GM04503 (cell line): ENCODE measurements around the gene DYNLT1.
"Not testable (repeated sequence)": the region's sequence is repeated elsewhere in the genome, so short reads cannot be mapped to it uniquely, and the experiment has no call there.

Experiments used
- DNase-seq: peaks from one replicate; pipeline ENCODE4 v3.0.0-alpha.2; 2012; ENCODE audit warnings: low read depth

The DYNLT1 gene

GRCh38 chr6:158662954-158663624 is 18.5 kb upstream of the DYNLT1 start:
- no peak for DNase-seq

DNA sequence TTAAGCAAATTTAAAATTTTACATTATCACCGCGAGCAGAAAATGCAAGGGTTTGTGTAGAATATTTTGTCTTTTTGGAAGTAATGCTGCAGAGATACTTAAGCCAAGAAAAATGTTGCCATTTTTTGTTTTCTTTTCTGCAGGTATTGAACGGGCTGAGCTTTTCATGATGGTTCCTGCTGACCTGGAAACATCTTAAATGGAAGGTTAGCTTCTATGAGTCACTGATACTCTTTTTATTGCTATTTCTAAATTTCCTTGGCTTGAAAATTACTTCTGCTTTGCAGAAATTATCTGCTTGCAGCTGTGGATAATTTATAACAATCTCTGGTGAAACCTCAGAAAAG is 18.0 kb upstream of the DYNLT1 start:
- no peak for DNase-seq

DNA sequence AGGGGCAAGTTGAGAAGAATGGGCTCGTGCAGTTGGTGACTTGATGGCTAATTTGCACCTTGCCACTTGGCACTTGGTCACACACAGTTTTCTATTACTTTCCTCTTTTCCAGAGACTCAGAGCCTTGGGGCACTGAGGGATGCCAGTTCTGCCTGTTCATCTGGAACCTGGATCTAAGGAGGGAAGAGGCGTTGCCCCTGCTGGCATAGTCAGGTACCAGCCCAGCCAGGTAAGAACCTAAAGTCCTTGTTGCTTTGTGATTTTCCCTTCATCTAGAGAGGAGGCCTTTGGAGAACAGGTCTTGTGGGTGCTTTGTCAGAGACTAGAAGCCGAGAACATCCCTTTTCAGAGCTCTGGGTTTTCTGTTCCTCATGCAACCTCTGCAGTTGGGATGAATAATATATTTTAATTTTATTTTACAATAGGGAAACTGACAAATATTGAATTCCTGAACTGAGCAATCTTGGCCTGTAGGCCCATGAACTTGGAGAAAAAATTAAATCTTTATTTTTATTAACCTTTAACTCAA is 16.7 kb upstream of the DYNLT1 start:
- DNase-seq: no peak

DNA sequence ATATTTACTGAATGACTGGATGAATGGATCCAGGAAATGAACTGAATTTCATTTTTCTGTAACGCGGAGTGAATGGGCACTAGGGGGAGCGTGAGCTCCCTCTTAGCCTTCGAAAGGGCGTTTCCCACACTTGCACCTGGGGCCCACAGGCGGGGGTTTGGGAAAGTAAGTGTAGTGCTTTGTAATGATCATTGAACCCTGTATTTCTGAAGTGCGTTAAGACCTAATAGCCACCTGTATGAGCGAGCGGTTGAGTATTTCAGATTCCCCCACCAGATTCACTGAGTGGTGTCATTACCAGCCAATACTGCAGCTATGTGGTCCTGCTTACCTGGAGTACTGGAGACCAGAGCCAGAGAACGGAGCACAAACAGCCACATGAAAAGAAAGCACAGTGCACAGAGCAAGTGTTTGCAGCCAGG is 15.8 kb upstream of the DYNLT1 start:
- no peak for DNase-seq

DNA sequence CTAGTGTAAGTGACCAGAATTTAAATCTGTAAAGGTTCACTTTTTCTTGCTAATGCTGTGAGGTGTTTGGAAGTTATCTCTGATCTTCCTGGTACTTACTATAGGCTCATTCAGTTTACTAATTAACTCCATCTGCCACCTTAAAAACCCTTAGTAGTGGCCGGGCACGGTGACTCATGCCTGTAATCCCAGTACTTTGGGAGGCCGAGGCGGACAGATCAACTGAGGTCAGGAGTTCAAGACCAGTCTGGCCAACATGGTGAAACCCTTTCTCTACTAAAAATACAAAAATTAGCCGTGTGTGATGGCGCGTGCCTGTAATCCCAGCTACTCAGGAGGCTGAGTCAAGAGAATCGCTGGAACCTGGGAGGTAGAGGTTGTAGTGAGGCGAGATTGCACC is 12.4 kb upstream of the DYNLT1 start:
- not testable (repeated sequence) for DNase-seq

DNA sequence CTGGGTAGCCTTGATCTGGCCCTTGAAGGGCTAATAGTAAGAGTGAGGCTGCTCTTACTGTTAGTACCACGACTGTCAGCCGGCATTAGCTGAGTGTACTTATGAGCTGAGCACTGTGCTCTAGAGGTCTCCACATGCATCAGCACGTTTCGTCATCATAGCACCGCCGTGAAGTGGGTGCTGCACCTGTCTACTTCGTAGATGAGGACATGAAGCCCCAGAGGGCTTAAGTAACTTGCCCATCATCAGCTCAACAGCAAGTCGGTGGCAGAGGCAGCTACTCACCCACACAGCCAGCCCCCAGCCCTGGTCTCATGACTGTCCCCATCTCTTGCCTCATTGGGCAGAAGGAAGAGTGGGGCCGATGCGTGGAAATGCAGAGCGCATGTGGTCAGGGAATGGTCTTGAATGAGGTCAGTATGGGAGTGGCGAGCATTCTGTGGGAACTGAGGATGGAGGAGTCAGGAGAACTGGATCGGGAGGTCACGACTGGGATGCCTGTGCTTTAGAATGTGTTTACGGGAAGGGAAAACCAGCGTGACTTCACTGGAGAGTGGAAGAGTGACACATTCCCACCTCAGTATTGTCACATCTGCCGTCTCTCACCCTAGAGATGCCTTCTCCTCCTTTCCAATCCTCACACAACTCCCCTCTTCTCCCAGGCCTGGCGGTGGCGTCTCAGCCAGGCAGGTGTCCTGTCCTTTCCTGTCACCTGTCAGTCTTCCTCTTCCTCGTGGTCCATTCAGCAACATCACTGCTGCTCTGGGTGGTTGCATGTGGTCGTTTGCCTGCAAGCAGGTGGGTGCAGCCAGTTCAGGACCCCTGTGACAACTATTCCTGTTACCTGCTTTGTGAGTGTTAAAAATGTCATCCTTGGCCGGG is 11.3 kb upstream of the DYNLT1 start:
- no peak for DNase-seq

DNA sequence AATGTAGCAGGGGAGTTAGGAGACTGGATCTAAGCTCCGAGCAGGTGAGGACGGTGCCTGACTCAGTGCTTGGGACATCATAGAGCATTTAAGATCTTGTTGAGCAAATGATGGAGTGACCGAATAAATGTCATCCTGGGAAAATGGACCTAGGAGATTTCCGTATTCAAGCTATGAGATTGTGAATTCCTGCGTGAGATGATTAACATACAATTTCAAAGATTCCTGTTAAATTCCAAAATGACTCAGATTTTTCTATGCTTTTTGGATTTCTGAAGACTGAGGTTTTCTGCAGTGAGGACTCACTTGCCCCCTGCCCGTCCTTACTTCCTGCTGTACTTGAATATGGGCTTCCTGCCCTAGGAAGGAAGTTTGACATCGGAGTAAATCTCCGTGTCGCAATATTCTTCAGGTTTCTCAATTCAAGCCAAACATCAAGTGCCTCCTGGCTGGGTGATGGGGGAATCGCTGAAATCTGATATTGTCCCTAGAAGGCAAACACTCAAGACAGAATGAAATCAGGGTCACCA is 10.5 kb upstream of the DYNLT1 start:
- peak; percentile 84 for DNase-seq

DNA sequence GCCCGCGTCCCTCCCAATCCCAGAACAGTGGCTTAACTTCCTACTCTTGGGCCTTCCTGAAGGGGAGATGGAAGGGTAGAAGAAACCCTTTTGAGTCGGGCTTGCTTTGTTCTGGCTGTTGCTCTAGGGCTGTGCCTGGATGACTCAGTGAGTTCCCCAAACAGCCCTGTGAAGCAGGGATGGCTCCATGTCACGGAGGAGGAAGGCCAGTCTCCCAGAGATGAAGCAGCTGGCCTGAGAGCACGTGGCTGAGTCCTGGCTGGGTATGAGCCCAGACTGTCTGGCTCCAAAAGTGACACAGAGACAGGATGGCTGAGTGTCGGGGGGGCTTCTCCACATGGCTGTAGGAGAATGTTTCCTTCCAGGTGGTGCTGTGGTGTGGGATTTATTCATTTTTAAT is 10.0 kb upstream of the DYNLT1 start:
- peak; percentile 87 for DNase-seq

DNA sequence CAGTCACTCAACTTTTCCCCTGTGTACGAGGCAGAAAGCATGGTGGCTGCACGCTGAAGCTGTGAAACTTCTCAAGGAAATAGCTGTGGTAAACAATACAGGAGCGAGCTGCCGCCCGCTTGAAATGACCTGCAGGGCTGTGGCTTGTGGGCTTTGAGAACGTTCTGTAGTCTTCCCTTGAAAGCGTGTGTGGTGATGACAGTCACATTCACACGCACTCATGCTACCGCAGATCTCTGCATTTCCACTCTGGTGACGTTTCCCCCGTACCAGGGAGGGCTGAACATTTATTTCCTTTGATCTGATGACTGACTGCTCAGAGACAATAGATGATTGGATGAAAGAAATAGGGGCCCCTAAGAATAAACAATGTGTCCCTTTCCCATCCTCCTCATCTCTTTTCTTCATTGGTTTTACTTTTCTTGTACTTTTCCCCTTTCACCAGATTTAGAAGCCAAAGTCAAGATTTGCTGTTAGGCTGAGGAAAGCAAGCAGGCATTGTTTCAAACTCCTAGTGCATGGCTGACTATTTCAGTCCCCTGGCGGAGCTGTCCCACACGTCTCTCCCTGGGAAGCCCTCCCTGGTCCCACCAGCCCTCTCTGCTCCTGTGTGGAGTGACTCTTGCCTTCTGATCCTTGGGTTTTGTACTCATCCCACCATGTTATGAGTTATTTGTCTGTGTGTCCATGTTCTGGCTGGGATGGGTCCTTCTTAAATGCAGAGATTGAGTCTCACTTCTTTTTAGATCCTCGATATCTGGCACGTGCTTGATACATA is 9.2 kb upstream of the DYNLT1 start:
- no peak for DNase-seq

- not testable (repeated sequence) for DNase-seq
These were observed 7.6 kb upstream of the DYNLT1 start for GRCh38 chr6:158651981-158652737.

- no peak for DNase-seq
These were observed 5.0 kb upstream of the DYNLT1 start, which contains the start of gene SYTL3 for GRCh38 chr6:158649289-158650143. TSS of gene SYTL3 (plus strand) at chr6:158650054. CDS start at chr6:158663269, 13,215 bp downstream.

- DNase-seq: peak; percentile 92
These were observed 4.2 kb upstream of the DYNLT1 start for GRCh38 chr6:158648682-158649131.

GRCh38 chr6:158647501-158647900 is 3.0 kb upstream of the DYNLT1 start:
- no peak for DNase-seq

- DNase-seq: no peak
These were observed 1.7 kb upstream of the DYNLT1 start for GRCh38 chr6:158646023-158646910.

DNA sequence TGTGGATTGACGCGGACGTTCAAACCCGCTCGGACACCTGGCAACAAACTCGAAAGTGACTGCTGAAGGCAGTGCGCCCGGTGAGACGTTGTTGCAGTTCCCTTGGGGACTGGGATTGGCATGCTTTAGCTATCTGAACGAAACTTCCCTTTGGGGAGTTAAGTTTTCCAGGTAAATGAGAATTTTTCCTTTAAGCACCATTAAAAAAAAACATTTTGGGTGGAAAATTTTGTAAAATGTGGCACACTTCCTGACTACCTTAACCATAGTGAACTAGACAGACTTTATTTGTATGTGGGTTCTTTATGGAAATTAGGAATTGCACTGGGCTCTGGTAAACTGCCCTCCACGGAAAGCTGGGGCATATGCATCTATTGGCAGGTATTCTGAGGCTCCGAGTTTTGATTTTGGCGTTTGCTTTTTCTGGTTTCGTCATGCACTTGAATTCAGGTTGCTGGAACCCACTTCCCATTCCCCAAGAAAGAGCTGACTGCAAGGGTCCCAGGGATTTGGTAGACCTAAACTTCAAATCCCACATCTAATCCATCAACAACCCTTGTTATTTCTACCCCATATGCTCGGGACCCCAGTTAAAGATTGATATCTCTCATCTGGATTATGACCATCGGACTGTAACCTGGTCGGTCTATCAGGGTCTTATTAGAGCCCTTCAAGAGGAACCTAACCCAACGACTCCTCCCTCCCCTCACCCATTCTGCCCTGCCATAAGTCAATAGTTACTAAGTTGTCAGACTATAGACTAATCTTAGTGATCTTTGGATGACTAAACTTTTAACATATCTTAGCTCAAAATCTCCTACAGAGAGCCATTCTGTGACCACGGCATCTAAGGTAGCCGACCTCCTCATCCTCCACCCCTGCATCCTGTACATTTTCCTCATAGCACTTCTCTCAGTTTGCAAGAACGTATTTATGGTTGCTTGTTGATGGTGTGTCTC is 800 bp upstream of the DYNLT1 start:
- DNase-seq: no peak

DNA sequence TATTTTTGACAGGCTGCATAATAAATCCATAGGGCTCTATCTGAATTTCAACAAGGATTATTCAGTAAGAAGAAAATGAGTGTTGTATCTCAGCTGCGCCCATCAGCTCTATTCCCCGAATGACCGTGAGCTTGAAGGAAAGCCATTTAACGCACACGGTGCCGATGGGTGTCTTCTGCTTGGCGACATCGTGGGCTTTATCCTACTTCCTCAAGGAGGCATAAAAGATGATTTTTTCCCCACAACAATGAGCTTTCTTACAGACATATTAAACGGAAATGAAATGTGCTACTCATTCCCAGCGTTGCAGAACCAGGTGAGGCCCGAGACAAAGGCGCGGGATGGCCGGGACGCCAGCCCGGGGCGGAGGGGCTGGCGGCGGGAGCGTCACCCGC is 710 bp downstream of the DYNLT1 start:
- DNase-seq: no peak

- no peak for DNase-seq
These were observed 2.4 kb downstream of the DYNLT1 start for GRCh38 chr6:158642097-158642601.

GRCh38 chr6:158640519-158640918 is 4.0 kb downstream of the DYNLT1 start:
- DNase-seq: no peak
